Measurements from ENCODE around the gene DHRS13. TPM values are rescaled to one million over a fixed set of nuclear protein-coding genes. Genes with fewer than 3 reads are reported as not detected.

Gene DHRS13
- total and polyA plus RNA-seq, 2 donors (not counting 3 experiments of a cell fraction or from before 2014, with no cell fraction given), result 7.2 to 9.3 TPM

- peak overlapping the region; percentile 85 for H3K9ac ChIP-seq (replicated peaks; ENCODE audit: extremely low read depth, insufficient read depth, low read length)
- no TSS peak for BruUV-seq (replicated peaks)
- no peak for FAIRE-seq
- TF ChIP-seq MAX (IDR thresholded peaks at IDR 0.05; ENCODE audit: insufficient read depth, insufficient read length) (no peak), FOS (IDR thresholded peaks at IDR 0.05; ENCODE audit: borderline replicate concordance, insufficient read depth, low read length) (no peak), EZH2 (IDR thresholded peaks at IDR 0.05; ENCODE audit: borderline replicate concordance, low read depth, low read length, severe bottlenecking) (no peak), GATA2 (IDR thresholded peaks at IDR 0.05; ENCODE audit: insufficient read depth, insufficient read length, low read depth, low read length) (no peak), CTCF (IDR thresholded peaks at IDR 0.05; ENCODE audit: extremely low read depth in 1 of 2, insufficient read depth in 1 of 2, low read depth in 1 of 2, low read length in 2 of 2) (no peak), MYC (IDR thresholded peaks at IDR 0.05; ENCODE audit: low read depth, low read length) (no peak), JUN (IDR thresholded peaks at IDR 0.05; ENCODE audit: borderline replicate concordance, insufficient read depth, insufficient read length, low read depth) (no peak), POLR2A (IDR thresholded peaks at IDR 0.05; ENCODE audit: low read depth, low read length) (no peak), POLR2AphosphoS5 (IDR thresholded peaks at IDR 0.05; ENCODE audit: insufficient read depth, low read depth, low read length) (no peak)
- peaks cover 3% of the 10 kb centered on the region for H4K20me1 ChIP-seq (replicated peaks; ENCODE audit: control insufficient read depth, extremely low read depth, insufficient read depth, low read length)
- peaks cover 35% of the 10 kb centered on the region for H3K4me1 ChIP-seq (ENCODE audit: control insufficient read depth, extremely low read depth, insufficient read depth, low read length)
- no peak overlapping the region for H3K4me3 ChIP-seq (replicated peaks in 1 of 3; ENCODE audit: insufficient read depth in 1 of 3, low read depth in 1 of 3, low read length in 3 of 3)
- intact Hi-C loops (cut with micrococcal nuclease), result loop anchor here (5.0 kb wide), 1 partner anchor 50 kb away; the partner anchor contains the start of gene FLOT2
- H3K9me3 ChIP-seq (replicated peaks; ENCODE audit: control insufficient read depth, insufficient read depth, low read length), result no peaks in the 10 kb centered on the region
- POLR2A ChIA-PET, result no interaction called here
- H3K79me2 ChIP-seq (ENCODE audit: control insufficient read depth, insufficient read depth, low read length), result peaks cover 65% of the 10 kb centered on the region
- no peaks in the 10 kb centered on the region for H3K9me1 ChIP-seq (replicated peaks; ENCODE audit: control insufficient read depth, extremely low read depth, insufficient read depth, low read length)
- H3K36me3 ChIP-seq (ENCODE audit: control insufficient read depth in 2 of 2, extremely low read depth in 1 of 2, insufficient read depth in 2 of 2, low read length in 2 of 2), result no peaks in the 10 kb centered on the region
- no peak overlapping the region for H2AFZ ChIP-seq (ENCODE audit: low read depth, low read length)
- H3K4me2 ChIP-seq (ENCODE audit: insufficient read depth, low read length), result peak overlapping the region; percentile 73
- no peaks in the 10 kb centered on the region for H3K27me3 ChIP-seq (ENCODE audit: control insufficient read depth in 2 of 2, insufficient read depth in 2 of 2, low read length in 2 of 2)
- CTCF ChIA-PET, result interaction anchor here (7.8 kb wide), 1 partner anchor 220 kb away, joined by 249 read pairs; the partner anchor contains the start of genes NEK8 and TLCD1
- H3K27ac ChIP-seq (ENCODE audit: insufficient read depth, low read depth, low read length), result no peak overlapping the region
- DNase-seq (ENCODE audit: low read depth, low spot score), result no peak
- dilution Hi-C loops (cut with MboI; ENCODE audit: extremely low pct_ligation_motif_present, low sequenced_read_pairs), result no loop called here
Measured at GRCh38 chr17:28947639-28948038, 44.8 kb upstream of the DHRS13 start.

All from endothelial cell of umbilical vein (primary cell).